ENCODE measurements around the gene CCDC34.

The CCDC34 gene

DNA sequence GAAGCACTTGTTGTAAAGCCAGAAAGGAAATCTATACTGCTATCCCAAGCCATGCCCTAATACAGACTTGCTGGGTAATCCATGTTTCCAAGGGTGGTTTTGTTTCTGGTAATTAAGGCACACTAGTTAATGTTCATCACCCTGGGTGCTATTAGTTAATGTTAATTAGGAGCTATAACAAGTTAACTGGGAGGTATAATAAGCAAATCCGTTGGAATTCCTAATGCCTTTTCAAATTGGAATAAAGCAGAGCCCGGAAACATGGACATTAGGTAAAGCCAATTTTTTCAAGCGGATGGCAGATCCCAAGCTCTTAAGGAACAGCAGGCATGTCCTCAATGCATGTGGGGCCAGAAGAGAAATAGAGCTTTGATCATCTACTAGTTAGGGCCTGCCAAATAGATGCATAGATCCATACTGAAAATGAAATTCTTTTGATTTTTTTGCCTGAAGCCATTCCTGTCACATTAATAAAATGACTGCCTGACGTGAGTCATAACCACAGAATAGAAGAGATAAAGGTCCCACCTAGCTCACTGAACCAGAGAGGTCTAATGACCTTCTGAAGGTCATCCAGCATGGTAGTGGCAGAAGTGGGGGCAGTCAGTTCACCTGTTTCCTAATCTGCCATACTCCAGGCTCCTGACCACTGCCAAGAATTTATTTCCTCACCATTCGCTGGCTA is 28.5 kb upstream of the CCDC34 start:
- DNase-seq, result no peak

GRCh38 chr11:27390318-27391295 is 27.6 kb upstream of the CCDC34 start:
- no peak for DNase-seq

GRCh38 chr11:27388869-27389268 is 25.9 kb upstream of the CCDC34 start:
- DNase-seq, result no peak

DNA sequence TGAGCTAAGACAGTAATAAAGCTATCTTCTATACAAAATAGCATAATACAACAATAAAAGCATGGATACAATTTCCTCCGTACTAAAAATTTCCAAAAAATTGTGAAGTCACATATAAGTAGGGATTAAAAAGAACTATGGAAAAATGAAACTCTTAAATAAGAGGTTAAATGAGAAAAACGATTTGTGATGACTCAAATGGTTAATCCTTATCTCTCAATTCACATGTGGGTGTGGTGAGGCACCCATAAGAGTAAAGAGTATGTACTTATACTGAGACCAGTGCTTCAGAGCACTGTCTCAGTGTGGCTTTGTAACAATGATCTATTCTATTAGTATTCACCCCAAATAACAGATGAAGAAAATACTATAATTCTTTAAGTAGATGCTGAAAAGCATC is 25.0 kb upstream of the CCDC34 start:
- DNase-seq, result no peak

DNA sequence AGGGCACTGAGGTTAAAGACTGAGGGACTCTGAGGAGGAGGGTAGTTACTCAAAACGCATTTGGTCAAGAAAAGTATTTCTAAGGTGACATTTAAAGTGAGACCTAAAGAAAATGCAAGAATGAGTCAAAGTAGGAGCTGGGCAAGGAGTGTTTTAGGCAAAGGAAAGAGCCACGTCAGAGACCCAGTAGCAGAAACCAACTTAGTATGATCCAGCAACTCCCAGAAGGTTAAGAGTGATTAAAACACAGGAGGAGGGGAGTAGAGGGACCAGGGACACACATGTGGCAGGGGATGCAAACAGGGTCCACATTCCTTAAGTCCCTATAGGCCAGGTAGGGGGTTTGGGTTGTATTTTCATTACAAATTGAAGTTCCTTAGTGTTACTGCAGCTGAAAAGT is 24.3 kb upstream of the CCDC34 start:
- DNase-seq, result no peak

- DNase-seq, result no peak
These were observed 23.3 kb upstream of the CCDC34 start for GRCh38 chr11:27386181-27386845.

GRCh38 chr11:27385245-27385644 is 22.2 kb upstream of the CCDC34 start:
- DNase-seq, result no peak

DNA sequence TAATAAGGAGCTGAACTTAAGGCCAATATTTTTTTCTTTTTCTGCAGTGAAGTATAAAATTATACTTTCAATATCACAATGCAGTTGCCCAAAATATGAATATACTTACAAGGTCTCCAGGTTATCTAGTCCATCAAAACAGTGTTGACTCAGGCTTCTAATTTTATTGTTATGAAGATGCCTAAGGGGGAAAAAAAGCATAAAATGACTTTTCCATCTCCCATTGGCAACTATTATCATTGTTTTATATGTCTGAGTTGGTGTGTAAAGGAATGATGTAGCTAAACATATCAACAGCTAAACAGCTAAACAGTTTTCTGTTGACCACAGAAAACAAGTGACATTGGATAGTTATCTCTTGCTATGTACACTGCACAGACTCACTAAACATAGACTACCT is 21.2 kb upstream of the CCDC34 start:
- no peak for DNase-seq

- no peak for DNase-seq
These were observed 20.6 kb upstream of the CCDC34 start for GRCh38 chr11:27383645-27384044.

DNA sequence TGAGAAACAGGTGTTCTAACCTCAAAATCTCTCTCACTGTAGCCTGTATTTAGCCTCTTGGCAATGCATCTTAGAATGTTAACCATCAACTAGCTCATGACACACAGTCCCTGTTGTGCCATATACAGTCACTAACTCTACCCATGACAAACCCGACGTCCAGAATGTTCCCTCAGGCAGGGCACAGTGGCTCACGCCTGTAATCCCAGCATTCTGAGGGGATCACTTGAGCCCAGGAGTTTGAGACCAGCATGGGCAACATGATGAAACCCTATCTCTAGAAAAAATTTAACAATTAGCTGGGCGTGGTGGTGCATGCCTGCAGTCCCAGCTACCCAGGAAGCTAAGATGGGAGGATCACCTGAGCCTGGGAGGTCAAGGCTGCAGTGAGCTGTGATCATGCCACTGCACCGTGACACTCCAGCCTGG is 18.2 kb upstream of the CCDC34 start:
- no peak for DNase-seq

GRCh38 chr11:27380771-27381170 is 17.8 kb upstream of the CCDC34 start:
- no peak for DNase-seq

GRCh38 chr11:27379449-27379848 is 16.4 kb upstream of the CCDC34 start:
- DNase-seq, result no peak

DNA sequence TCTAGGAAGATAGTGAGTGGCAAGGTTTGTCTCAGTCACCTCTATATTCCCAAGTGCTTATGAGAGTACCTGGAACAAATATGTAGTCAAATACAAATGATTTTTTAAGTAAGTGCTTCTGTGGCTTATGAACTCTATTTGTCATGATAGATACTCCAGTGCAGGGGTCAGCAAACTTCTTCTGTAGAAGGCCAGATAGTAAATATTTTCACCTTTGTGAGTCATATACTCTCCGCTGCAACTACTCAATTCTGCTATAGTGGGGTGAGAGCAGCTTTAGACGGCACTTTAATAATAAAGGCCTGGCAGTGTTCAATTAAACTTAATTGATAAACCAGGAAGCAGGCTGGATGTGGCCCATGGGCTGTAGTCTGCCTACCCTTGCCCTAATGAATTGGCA is 12.4 kb upstream of the CCDC34 start:
- DNase-seq, result no peak

DNA sequence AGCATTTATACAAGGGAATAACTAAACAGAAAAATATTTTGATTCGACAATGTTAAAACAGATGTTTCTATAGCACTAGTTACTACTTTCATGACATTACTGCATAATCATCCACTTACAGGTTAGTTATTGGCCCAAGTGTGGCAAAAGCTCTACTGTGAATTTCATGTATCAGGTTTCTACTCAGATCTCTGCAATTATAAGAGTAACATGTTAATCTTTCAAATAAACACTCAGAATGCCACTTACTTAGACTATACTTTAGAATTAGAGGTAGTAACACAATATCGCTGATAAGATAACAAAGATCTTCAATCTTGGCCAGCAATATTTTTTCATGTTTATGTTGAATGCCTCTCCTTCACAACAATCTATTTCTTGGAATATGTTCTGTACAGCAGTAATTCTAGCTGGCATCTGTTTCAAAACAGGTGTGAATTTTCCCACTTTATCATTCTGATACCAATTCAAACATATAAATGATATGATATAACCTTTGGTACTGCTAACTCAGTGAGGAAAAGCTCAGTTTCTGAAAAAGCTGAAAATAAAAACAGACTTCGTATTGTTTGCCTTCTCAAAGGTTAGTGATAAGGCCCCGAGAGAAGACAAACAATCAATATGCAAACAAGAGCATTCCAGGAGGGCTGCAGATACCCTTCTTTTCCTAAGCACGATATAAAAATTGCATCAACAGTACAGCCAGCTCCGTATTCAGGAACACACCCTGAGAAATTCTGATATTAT is 11.0 kb upstream of the CCDC34 start:
- DNase-seq, result no peak

- no peak for DNase-seq
These were observed 10.4 kb upstream of the CCDC34 start for GRCh38 chr11:27373392-27373791.

GRCh38 chr11:27372164-27372563 is 9.1 kb upstream of the CCDC34 start:
- DNase-seq, result no peak

- DNase-seq, result no peak
These were observed 8.5 kb upstream of the CCDC34 start for GRCh38 chr11:27371489-27371888.

GRCh38 chr11:27370374-27370773 is 7.4 kb upstream of the CCDC34 start:
- no peak for DNase-seq

- no peak for DNase-seq
These were observed 4.9 kb upstream of the CCDC34 start for GRCh38 chr11:27367881-27368280.

DNA sequence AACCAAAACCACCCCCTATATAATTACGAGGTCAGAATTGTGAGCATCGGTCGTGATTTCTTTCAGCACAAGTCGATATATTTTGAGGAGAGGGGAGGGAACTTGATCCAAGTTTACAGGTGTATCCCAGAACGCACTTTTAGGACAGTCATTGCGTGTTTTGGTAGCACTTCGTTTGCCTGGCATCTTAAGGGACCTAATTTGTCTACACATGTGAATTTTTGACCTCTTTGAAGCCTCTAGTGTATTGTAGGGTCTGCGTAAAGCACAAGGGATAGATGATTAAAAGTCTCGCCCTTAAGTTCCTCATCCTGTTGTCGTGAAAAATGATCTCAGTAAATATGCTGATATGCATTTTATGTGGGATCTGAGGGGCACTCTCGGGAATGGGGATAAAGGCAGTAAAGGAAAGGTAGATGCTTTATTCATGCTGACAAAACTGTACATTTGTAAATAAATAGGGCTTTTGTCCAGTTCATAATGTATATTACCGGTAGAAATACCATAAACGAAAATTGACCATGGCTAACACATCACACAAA is 632 bp upstream of the CCDC34 start:
- no peak for DNase-seq

- DNase-seq, result no peak
These were observed 1.2 kb downstream of the CCDC34 start for GRCh38 chr11:27361649-27362431.

DNA sequence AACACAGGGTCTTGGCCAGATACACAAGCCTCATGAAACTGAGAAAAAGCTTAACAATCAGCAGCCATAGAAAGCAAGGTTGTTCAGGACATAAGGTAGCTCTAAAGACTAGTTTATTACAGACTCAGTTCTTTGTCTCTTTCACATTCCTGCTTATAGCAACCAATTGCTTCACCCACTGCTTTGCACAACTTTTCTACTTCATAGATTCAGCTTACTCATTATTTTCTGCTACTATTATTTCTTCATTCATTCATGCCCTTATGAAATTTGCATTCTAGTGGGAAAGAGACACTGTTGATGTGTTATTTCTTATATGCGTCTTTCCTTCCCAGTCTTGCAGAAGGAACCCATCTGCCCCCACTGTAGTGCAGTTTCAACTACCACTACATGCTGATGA is 4.7 kb downstream of the CCDC34 start:
- no peak for DNase-seq
